Cardiac fibroblast (primary cell): Measurements from ENCODE around the gene NUDT4.

ENCODE experiments used
- DNase-seq, 2 donors: peaks; one replicate each; pipeline versions ENCODE4 v3.0.0 to v3.0.0-alpha.2; 2010; ENCODE audit warnings: low read depth in 2 of 2
- H3K4me3 ChIP-seq, 2 donors: replicated peaks in 1 of 2; 1 replicate in 1 of 2; 2 replicates in 1 of 2; pipeline ENCODE4 v1.5.1; 2011; ENCODE audit warnings: low read depth in 2 of 2, low read length in 2 of 2, mild to moderate bottlenecking in 2 of 2, moderate library complexity in 1 of 2
- TF ChIP-seq, protein P1 (sequence below): IDR thresholded peaks from one replicate; pipeline ENCODE4 v1.5.1; 2011; ENCODE audit warnings: low read depth, mild to moderate bottlenecking, low read length, inconsistent platforms

The NUDT4 gene

DNA sequence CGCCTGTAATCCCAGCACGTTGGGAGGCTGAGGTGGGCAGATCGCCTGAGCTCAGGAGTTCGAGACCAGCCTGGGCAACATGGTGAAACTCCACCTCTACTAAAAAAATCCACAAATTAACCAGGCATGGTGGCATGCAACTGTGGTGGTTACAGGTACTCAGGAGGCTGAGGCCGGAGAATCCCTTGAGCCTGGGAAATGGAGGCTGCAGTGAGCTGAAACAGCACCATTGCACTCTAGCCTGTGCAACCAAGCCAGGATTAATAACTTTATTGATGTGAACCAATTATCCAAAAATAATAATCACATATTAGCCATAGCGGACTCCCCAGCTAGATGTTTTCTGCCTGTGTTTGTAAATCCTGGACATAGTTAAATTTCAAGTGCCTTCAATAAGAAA is 1.8 kb upstream of the NUDT4 start:
- H3K4me3 ChIP-seq: no peak overlapping the region
- TF ChIP-seq, protein P1, sequence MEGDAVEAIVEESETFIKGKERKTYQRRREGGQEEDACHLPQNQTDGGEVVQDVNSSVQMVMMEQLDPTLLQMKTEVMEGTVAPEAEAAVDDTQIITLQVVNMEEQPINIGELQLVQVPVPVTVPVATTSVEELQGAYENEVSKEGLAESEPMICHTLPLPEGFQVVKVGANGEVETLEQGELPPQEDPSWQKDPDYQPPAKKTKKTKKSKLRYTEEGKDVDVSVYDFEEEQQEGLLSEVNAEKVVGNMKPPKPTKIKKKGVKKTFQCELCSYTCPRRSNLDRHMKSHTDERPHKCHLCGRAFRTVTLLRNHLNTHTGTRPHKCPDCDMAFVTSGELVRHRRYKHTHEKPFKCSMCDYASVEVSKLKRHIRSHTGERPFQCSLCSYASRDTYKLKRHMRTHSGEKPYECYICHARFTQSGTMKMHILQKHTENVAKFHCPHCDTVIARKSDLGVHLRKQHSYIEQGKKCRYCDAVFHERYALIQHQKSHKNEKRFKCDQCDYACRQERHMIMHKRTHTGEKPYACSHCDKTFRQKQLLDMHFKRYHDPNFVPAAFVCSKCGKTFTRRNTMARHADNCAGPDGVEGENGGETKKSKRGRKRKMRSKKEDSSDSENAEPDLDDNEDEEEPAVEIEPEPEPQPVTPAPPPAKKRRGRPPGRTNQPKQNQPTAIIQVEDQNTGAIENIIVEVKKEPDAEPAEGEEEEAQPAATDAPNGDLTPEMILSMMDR: no peak
- no peak for DNase-seq

DNA sequence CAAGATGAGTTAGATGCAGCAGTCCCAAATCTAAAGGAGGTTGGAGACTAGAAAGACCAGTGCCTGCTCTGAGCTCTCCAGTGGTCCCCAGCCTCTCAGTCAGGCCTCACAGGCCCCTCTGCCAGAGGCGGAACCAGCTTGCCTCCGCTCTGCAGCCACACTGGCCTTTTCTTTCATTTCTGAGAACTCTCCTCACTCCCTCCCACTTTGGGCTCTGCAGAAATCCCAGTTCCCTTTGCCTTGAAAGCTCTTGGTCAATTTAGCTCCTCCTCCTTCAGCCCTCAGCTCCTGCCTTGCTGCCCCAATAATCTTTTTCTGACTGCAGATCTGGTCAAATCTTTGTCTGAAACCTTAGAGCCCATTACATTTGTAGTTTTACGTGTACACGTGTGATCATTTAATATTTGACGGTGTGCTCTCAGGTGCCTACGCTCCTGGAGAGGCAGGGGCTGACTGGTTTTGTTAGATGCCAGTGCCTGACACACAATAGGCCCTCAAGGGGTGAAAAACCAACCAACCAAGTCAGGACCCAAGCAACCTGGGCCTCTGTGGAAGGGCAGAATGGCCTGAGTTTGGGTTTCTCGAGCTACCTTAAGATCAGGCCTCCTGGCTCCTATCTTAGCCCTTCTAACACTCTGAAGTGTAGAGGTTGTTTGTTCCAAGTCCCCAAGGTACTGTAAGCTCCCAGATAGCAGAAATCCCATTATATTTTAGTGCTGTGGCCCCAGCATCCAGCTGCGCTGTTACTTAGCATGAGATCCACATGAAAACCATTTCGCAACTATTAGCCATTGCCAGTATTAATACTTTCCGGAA is 1.1 kb upstream of the NUDT4 start:
- TF ChIP-seq, protein P1: no peak
- H3K4me3 ChIP-seq: peak overlapping the region; percentile 13 to 55
- DNase-seq: peak; percentile 57 to 66

DNA sequence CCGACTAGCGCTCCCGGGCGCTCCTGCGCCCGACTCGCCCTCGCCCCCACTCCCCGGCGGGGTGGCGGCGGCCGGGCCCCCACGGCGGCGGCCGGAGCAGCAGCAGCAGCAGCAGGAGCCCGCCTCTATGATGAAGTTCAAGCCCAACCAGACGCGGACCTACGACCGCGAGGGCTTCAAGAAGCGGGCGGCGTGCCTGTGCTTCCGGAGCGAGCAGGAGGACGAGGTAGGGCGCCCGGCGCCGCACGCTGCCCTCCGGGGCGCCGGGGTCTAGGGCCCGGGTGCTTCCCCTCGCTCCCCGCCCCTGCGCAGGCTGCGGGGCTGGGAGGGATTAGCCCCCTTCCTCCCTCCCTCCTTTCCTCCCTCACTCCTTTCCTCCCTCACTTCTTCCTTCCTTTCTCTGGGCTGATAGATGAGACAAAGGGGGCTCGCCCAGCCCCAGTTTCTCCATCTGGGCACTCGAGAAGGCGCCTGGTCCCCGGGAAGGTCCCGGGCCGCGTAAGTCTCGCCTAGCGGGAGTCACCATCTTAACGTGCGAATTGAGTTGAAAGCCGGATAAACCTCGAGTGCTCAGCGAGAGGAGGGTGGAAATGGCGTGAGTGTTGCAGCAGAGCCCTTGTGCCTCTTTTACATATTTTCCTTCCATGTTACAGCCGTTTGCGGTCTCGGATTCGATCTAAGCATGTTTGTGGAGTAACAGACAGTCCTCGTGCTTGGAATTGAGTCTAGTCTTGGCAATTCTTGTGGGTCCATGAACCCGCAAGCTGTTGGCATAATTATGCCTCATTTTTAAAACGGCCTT is 672 bp downstream of the NUDT4 start:
- DNase-seq: peak; percentile 63 to 75
- peak overlapping the region; percentile 83 for H3K4me3 ChIP-seq

DNA sequence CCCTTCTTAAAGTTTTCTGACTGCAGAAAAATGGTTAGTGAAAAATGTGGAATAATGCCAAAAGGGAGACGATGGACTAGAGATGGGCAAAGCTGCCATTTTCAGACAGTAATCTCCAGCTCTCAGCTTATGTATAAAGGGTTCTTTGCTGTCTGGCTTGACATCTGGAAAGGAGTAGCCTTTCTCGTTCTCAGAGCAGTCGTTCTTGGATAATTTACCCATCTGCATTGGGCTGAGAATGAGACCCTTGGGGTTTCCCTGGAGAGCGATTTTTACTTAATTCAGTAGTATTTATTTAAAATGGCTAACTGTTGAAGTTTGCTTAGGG is 1.2 kb downstream of the NUDT4 start:
- peak overlapping the region; percentile 83 for H3K4me3 ChIP-seq
- no peak for DNase-seq

DNA sequence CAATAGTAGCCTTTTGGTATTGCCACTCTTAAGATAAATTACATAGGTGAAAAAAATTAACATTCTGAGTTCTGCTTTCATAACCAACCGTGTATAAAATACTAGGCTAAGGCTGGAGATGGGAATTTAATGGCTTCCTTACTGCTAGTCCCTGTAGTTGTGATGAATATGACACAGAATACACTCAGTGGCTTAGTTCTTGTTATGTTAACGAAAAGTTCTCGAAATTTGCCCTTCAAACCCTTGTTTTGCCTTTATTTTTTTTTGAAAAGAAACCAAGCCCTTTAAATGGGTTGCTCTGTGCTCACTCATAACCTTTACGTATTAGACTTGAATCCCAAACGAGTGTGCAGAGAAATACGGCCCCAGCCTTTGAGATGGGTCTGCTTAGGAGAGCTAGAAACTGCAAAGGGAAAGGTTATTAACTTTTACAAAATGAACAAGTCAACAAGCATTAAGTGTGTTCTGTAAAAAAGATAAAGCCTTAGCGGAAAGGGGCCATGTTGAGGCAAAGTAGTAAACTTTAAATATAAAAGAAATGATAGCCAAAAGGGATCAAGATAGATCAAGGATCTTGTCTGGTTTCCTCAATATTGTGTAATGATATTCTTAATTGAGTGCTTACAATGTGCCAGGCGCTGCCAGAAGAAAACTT is 1.7 kb downstream of the NUDT4 start:
- H3K4me3 ChIP-seq: peak overlapping the region; percentile 83
- DNase-seq: peak in 1 of 2 donors; percentile 29
- TF ChIP-seq, protein P1: no peak

More for the DNA sequence above, 1.2 kb downstream of the NUDT4 start:
- TF ChIP-seq, protein P1: no peak

DNA sequence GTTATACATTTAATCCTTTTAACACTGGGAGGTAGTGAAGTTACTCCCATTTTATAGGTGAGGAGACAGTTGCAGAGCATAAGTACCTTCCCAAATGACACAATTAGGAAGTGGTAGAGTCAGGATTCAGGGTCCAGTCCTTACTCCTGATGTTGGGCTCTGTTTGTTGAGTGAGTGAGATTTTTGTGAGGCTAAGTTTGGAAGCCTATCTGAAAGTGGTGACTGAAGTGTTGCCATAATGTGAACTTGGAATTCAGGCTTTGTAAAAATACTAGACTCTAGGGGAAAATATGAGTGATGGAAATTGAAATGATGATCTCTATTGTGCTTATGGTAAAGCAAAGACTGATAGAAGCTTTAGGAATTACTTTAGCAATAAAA is 2.2 kb downstream of the NUDT4 start:
- H3K4me3 ChIP-seq: peak overlapping the region; percentile 83
- TF ChIP-seq, protein P1: no peak
- no peak for DNase-seq

DNA sequence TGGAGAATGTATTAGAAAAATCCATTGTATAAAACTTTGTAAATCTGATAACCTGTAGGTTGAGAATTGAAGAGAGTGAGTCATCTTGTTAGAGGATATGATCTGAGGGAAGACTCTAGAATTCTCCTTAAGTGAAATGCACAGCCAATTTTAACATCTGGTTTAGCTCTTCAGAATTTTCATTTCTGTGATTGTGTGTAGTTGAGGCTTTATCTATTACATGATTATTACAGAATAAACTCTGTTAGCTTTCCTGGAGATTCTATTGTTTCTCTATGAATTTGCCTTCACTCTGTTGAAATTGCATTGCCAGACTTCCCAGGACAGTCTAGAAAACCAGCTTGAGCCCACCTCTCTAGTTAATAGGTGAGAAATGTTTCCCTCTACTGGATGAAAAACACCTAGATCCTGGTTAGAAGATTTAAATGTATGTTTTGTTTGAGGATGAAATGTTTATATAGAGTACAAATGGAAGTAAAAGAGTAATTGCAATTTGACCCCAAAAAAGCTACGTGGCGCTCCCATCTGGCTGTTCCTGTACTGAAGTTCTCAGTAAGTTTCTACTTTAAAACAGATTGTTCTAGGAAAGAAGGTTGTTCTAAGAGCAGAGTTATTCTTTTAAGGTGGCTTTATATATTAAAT is 2.9 kb downstream of the NUDT4 start:
- peak overlapping the region; percentile 83 for H3K4me3 ChIP-seq
- DNase-seq: peak; percentile 56 to 63
- TF ChIP-seq, protein P1: peak; percentile 13
